H9 (cell line): ENCODE data around the gene FFAR4. TPM values are rescaled to one million over a fixed set of nuclear protein-coding genes. Genes with fewer than 3 reads are reported as not detected.

Experiments used
- DNase-seq: peaks from one replicate; pipeline ENCODE4 v3.0.0-alpha.2; 2017
- H2AFZ ChIP-seq: one replicate; pipeline ENCODE4 v1.6.1; 2013; ENCODE audit warnings: mild to moderate bottlenecking, low read length, control low read depth, moderate library complexity
- H2AK5ac ChIP-seq: 2 replicates; pipeline ENCODE4 v1.6.1; 2013; ENCODE audit warnings: low read length, control low read depth, mixed read lengths; ENCODE audit not compliant: insufficient read length
- H2BK120ac ChIP-seq: one replicate; pipeline ENCODE4 v1.6.1; 2013; ENCODE audit warnings: low read depth, mild to moderate bottlenecking, low read length, control low read depth, inconsistent platforms; ENCODE audit not compliant: poor library complexity, severe bottlenecking
- H2BK12ac ChIP-seq: 2 replicates; pipeline ENCODE4 v1.6.1; 2013; ENCODE audit warnings: low read length, control low read depth, mixed read lengths, low read depth; ENCODE audit not compliant: insufficient read length
- H2BK15ac ChIP-seq: 2 replicates; pipeline ENCODE4 v1.6.1; 2013; ENCODE audit warnings: low read depth, low read length, control low read depth
- H2BK20ac ChIP-seq: one replicate; pipeline ENCODE4 v1.6.1; 2013; ENCODE audit warnings: low read depth, mild to moderate bottlenecking, low read length, control low read depth, inconsistent platforms; ENCODE audit not compliant: poor library complexity, severe bottlenecking
- H2BK5ac ChIP-seq: 2 replicates; pipeline ENCODE4 v1.6.1; 2013; ENCODE audit warnings: low read length, control low read depth, mixed read lengths; ENCODE audit not compliant: insufficient read length
- H3K14ac ChIP-seq: 2 replicates; pipeline ENCODE4 v1.6.1; 2013; ENCODE audit warnings: low read length, control low read depth; ENCODE audit not compliant: insufficient read depth
- H3K18ac ChIP-seq: 2 replicates; pipeline ENCODE4 v1.6.1; 2013; ENCODE audit warnings: low read depth, mild to moderate bottlenecking, mixed read lengths, low read length, control low read depth; ENCODE audit not compliant: insufficient read length
- H3K23ac ChIP-seq: 2 replicates; pipeline ENCODE4 v1.6.1; 2013; ENCODE audit warnings: low read length, control low read depth, mixed read lengths, low read depth; ENCODE audit not compliant: insufficient read length
- H3K23me2 ChIP-seq: 2 replicates; pipeline ENCODE4 v1.6.1; 2013; ENCODE audit warnings: low read depth, mild to moderate bottlenecking, mixed read lengths, low read length, control low read depth; ENCODE audit not compliant: insufficient read length, poor library complexity, severe bottlenecking
- H3K27ac ChIP-seq: 2 replicates; pipeline ENCODE4 v1.5.1; 2013; ENCODE audit warnings: low read length, control low read depth, mixed read lengths, low read depth; ENCODE audit not compliant: insufficient read length
- H3K27me3 ChIP-seq: 2 replicates; pipeline ENCODE4 v1.6.1; 2013; ENCODE audit warnings: low read length, control low read depth, inconsistent platforms; ENCODE audit not compliant: insufficient read depth
- H3K4ac ChIP-seq: 2 replicates; pipeline ENCODE4 v1.6.1; 2013; ENCODE audit warnings: low read depth, mild to moderate bottlenecking, control low read depth, inconsistent platforms, low read length, moderate library complexity
- H3K4me1 ChIP-seq: 2 replicates; pipeline ENCODE4 v1.6.1; 2013; ENCODE audit warnings: low read length, control low read depth, inconsistent platforms; ENCODE audit not compliant: insufficient read depth
- H3K4me2 ChIP-seq: 2 replicates; pipeline ENCODE4 v1.6.1; 2013; ENCODE audit warnings: low read length, control low read depth, mixed read lengths; ENCODE audit not compliant: insufficient read length, insufficient read depth
- H3K56ac ChIP-seq: 2 replicates; pipeline ENCODE4 v1.6.1; 2013; ENCODE audit warnings: low read depth, mild to moderate bottlenecking, mixed read lengths, low read length, control low read depth; ENCODE audit not compliant: insufficient read length
- H3K79me1 ChIP-seq: 2 replicates; pipeline ENCODE4 v1.6.1; 2013; ENCODE audit warnings: low read depth, mild to moderate bottlenecking, moderate library complexity, low read length, control low read depth, inconsistent platforms; ENCODE audit not compliant: insufficient read depth, poor library complexity, severe bottlenecking
- H3K79me2 ChIP-seq: 2 replicates; pipeline ENCODE4 v1.6.1; 2013; ENCODE audit warnings: low read length, control low read depth, inconsistent platforms; ENCODE audit not compliant: insufficient read depth
- H3K9ac ChIP-seq: 2 replicates; pipeline ENCODE4 v1.6.1; 2013; ENCODE audit warnings: low read length, control low read depth, mixed read lengths; ENCODE audit not compliant: insufficient read length; ENCODE audit errors: extremely low read depth
- H3K9me3 ChIP-seq: one replicate; pipeline ENCODE4 v1.6.1; 2013; ENCODE audit warnings: low read depth, low read length, inconsistent platforms; ENCODE audit not compliant: control insufficient read depth
- H3T11ph ChIP-seq: one replicate; pipeline ENCODE4 v1.6.1; 2013; ENCODE audit warnings: mild to moderate bottlenecking, low read length, control low read depth, inconsistent platforms
- H4K20me1 ChIP-seq: one replicate; pipeline ENCODE4 v1.6.1; 2013; ENCODE audit not compliant: control insufficient read depth, insufficient read length, insufficient read depth
- H4K5ac ChIP-seq: 2 replicates; pipeline ENCODE4 v1.6.1; 2013; ENCODE audit warnings: low read depth, mild to moderate bottlenecking, mixed read lengths, low read length, control low read depth; ENCODE audit not compliant: insufficient read length
- H4K8ac ChIP-seq: replicated peaks from 2 replicates; pipeline ENCODE4 v1.6.1; 2013; ENCODE audit warnings: low read length, control low read depth, mixed read lengths, low read depth; ENCODE audit not compliant: insufficient read length
- H4K91ac ChIP-seq: 2 replicates; pipeline ENCODE4 v1.6.1; 2013; ENCODE audit warnings: low read depth, mild to moderate bottlenecking, moderate library complexity, mixed read lengths, low read length, control low read depth; ENCODE audit not compliant: insufficient read length
- H3K27ac Mint-ChIP-seq, 3 experiments: 2 replicates in 2 of 3; 3 replicates in 1 of 3; pipeline ENCODE4 v1.8.0; 2020 to 2021; ENCODE audit warnings: mixed read lengths in 3 of 3, mild to moderate bottlenecking in 1 of 3, moderate library complexity in 1 of 3
- H3K27me3 Mint-ChIP-seq: 2 replicates; pipeline ENCODE4 v1.8.0; 2021; ENCODE audit warnings: low read depth, mild to moderate bottlenecking, moderate library complexity, mixed read lengths
- H3K36me3 Mint-ChIP-seq, 3 experiments: 2 replicates in 2 of 3; 3 replicates in 1 of 3; pipeline ENCODE4 v1.8.0; 2020 to 2021; ENCODE audit warnings: low read depth in 3 of 3, mixed read lengths in 3 of 3; ENCODE audit not compliant: insufficient read depth in 1 of 3
- H3K4me1 Mint-ChIP-seq, 2 experiments: 2 replicates each; pipeline ENCODE4 v1.8.0; 2020; ENCODE audit warnings: mixed read lengths in 2 of 2
- H3K4me3 Mint-ChIP-seq, 2 experiments: 2 replicates in 1 of 2; 3 replicates in 1 of 2; pipeline ENCODE4 v1.8.0; 2020 to 2021; ENCODE audit warnings: mild to moderate bottlenecking in 2 of 2, mixed read lengths in 2 of 2, moderate library complexity in 1 of 2
- H3K9me3 Mint-ChIP-seq, 2 experiments: 2 replicates in 1 of 2; 3 replicates in 1 of 2; pipeline ENCODE4 v1.8.0; 2020; ENCODE audit warnings: mild to moderate bottlenecking in 2 of 2, mixed read lengths in 2 of 2, moderate library complexity in 1 of 2
- CTCF ChIP-seq: fragments of 200-600 bp; sonication (generic); conservative IDR thresholded peaks from 3 replicates; pipeline ENCODE4 v1.8.0; 2021; ENCODE audit warnings: antibody characterized with exemption, mild to moderate bottlenecking
- WGBS: extraction: QIAGEN DNeasy Blood & Tissue Kit; methylation state at CpG from one replicate; pipeline ENCODE4 v1.1.7; 2013; ENCODE audit warnings: missing lambda C conversion rate, low lambda C conversion rate, mixed read lengths; ENCODE audit not compliant: insufficient read length; ENCODE audit errors: extremely low coverage; 5-methylcytosine and 5-hydroxymethylcytosine counted together
- total RNA-seq: library from RNA; stranded (reverse); gene quantifications from 2 replicates; pipeline ENCODE4 v1.2.1, GENCODE V29; 2021

The FFAR4 gene
- total RNA-seq, 1 experiment from 2014 or later, result not detected

GRCh38 chr10:93559490-93559889 is 7.0 kb upstream of the FFAR4 start:
- Histone ChIP-seq H2BK20ac (no peak overlapping the region), H2BK12ac (no peak overlapping the region), H2AK5ac (no peak overlapping the region), H3K4me2 (no peak overlapping the region), H4K5ac (no peak overlapping the region), H3K23ac (no peak overlapping the region), H3K23me2 (no peaks in the 10 kb centered on the region), H3K27ac (no peak overlapping the region), H3K14ac (no peak overlapping the region), H3K79me2 (no peaks in the 10 kb centered on the region), H2BK120ac (no peak overlapping the region), H3K9me3 (no peaks in the 10 kb centered on the region), H3K9ac (no peak overlapping the region), H2BK5ac (no peak overlapping the region), H4K20me1 (no peaks in the 10 kb centered on the region), H3K4ac (no peak overlapping the region), H3K56ac (no peak overlapping the region), H3K4me1 (no peaks in the 10 kb centered on the region; the same call in 1 of the 2 replicates), H3K27me3 (peaks cover under 1% of the 10 kb centered on the region; the same call in 1 of the 2 replicates), H2AFZ (no peak overlapping the region), H3T11ph (no peak overlapping the region), H4K8ac (no peak overlapping the region), H4K91ac (no peak overlapping the region), H3K18ac (no peak overlapping the region), H2BK15ac (no peak overlapping the region), H3K79me1 (no peaks in the 10 kb centered on the region)
- Mint-ChIP-seq H3K4me3 (no peak overlapping the region; a peak in 1 of 5 replicates), H3K27me3 (peaks cover 45% of the 10 kb centered on the region), H3K9me3 (peaks cover 2% of the 10 kb centered on the region in 2 experiments; a peak in 1 of 5 replicates), H3K27ac (no peak overlapping the region), H3K4me1 (peaks cover 7 to 17% of the 10 kb centered on the region in 2 experiments), H3K36me3 (peaks cover 0 to 2% (median 0%) of the 10 kb centered on the region in 3 experiments; a peak in 1 of 7 replicates)
- WGBS, result no CpG with 5 or more reads among the region's 9 CpGs
- no peak for DNase-seq
- TF ChIP-seq CTCF, result no peak
